ENCODE measurements around the gene PTRH2.

GRCh38 chr17:59683283-59683682, 23.9 kb downstream of the PTRH2 start:
- TF ChIP-seq POLR2A (IDR thresholded peaks at IDR 0.05; ENCODE audit: borderline replicate concordance, extremely low read depth, insufficient read depth, insufficient read length), result no peak
- TF ChIP-seq CTCF (IDR thresholded peaks at IDR 0.05 in 2 of 3, conservative IDR thresholded peaks at IDR 0.05 in 1 of 3; ENCODE audit: borderline replicate concordance in 1 of 3, insufficient read depth in 1 of 3, low read depth in 2 of 3, low read length in 2 of 3), result no peak
- TF ChIP-seq, protein P1, sequence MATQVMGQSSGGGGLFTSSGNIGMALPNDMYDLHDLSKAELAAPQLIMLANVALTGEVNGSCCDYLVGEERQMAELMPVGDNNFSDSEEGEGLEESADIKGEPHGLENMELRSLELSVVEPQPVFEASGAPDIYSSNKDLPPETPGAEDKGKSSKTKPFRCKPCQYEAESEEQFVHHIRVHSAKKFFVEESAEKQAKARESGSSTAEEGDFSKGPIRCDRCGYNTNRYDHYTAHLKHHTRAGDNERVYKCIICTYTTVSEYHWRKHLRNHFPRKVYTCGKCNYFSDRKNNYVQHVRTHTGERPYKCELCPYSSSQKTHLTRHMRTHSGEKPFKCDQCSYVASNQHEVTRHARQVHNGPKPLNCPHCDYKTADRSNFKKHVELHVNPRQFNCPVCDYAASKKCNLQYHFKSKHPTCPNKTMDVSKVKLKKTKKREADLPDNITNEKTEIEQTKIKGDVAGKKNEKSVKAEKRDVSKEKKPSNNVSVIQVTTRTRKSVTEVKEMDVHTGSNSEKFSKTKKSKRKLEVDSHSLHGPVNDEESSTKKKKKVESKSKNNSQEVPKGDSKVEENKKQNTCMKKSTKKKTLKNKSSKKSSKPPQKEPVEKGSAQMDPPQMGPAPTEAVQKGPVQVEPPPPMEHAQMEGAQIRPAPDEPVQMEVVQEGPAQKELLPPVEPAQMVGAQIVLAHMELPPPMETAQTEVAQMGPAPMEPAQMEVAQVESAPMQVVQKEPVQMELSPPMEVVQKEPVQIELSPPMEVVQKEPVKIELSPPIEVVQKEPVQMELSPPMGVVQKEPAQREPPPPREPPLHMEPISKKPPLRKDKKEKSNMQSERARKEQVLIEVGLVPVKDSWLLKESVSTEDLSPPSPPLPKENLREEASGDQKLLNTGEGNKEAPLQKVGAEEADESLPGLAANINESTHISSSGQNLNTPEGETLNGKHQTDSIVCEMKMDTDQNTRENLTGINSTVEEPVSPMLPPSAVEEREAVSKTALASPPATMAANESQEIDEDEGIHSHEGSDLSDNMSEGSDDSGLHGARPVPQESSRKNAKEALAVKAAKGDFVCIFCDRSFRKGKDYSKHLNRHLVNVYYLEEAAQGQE (IDR thresholded peaks at IDR 0.05; ENCODE audit: low read depth), result no peak
- TF ChIP-seq YY1 (IDR thresholded peaks at IDR 0.05; ENCODE audit: extremely low read depth, insufficient replicate concordance, low read depth, low read length), result no peak
- TF ChIP-seq ZFX (IDR thresholded peaks at IDR 0.05), result no peak
- TF ChIP-seq, protein P2, sequence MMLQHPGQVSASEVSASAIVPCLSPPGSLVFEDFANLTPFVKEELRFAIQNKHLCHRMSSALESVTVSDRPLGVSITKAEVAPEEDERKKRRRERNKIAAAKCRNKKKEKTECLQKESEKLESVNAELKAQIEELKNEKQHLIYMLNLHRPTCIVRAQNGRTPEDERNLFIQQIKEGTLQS (IDR thresholded peaks at IDR 0.05), result no peak
- no peak for TF ChIP-seq EZH2 (IDR thresholded peaks at IDR 0.05)
- TF ChIP-seq SIN3A (IDR thresholded peaks at IDR 0.05; ENCODE audit: low read depth), result no peak
- no peak for TF ChIP-seq POLR2AphosphoS5 (IDR thresholded peaks at IDR 0.05; ENCODE audit: low read depth, low read length)
- no peak for TF ChIP-seq SP1 (IDR thresholded peaks at IDR 0.05; ENCODE audit: low read depth)
- no peak for TF ChIP-seq FOSL1 (IDR thresholded peaks at IDR 0.05; ENCODE audit: low read depth)
- TF ChIP-seq RAD21 (IDR thresholded peaks at IDR 0.05; ENCODE audit: low read depth), result no peak
- no peak for TF ChIP-seq ZNF274 (IDR thresholded peaks at IDR 0.05; ENCODE audit: low read depth, low read length)
